NCI-H69 (cell line): Measurements from ENCODE around the gene FXYD5.
A peak's percentile ranks its signal among the peaks of the same experiment; 100 is the strongest.
"Not testable (repeated sequence)": the region's sequence is repeated elsewhere in the genome, so short reads cannot be mapped to it uniquely, and the experiment has no call there.

Source experiments
- DNase-seq: peaks from one replicate; lab custom pipeline; 2025; lab: John Stamatoyannopoulos, UW

The FXYD5 gene

DNA sequence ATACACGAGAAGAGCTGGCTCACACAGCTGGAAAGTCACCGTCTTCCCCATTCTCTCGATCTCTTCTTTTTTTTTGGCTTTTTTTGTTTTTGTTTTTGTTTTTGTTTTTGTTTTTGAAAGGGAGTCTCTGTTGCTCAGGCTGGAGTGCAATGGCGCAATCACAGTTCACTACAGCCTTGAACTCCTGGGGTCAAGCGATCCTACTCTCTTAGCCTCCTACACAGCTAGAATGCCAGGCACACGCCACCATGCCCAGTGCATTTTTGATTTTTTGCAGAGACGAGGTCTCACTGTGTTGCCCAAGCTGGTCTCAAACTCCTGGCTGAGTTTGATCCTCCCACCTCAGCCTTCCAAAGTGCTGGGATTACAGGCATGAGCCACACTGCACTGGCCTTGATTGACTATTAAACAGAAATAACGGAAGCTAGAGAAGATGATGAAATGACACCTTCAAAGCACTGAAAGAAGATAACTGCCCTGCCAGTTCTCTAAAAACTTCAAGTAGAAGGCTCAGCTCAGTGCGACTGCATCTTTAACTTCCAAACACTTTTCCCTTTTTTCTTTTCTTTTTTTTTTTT lies 34.9 kb upstream of the FXYD5 start:
- peak; percentile 21 for DNase-seq

DNA sequence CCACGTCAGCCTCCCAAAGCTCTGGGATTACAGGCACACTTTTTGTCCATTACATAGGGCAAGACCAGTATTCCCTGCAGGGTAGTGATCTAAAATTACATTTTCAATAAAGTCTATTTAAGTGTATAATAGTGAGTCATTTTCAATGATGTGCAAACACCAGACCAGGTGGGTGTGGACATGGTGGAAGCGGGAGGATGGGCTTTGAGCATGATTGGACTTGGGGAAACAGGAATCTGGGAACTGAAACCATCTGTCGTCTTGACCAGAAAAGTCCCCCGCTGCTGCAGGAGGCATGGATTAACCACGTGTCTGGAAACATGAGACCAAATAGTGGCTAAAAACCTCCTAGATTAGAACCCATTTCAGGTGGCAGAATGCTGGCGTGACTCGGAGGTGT lies 34.0 kb upstream of the FXYD5 start:
- DNase-seq, result peak; percentile 99

DNA sequence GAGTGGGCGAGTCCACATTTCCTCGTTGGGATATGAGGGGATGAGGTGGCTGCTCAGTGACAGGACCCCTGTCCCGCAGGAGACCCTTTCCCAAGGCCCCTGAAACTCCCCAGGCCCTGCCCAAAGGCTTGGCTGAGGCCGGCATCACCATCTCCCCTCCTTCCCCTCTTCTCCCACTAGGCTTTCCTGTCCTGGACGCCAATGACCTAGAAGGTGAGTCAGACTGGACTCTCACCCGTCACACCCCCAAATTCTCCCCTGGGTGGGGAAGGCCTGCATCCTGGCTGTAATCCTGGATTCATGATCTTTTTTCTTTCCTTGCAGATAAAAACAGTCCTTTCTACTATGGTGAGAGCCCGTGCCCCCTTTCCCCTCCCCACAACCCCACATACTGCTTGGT lies 33.6 kb upstream of the FXYD5 start:
- DNase-seq, result no peak

DNA sequence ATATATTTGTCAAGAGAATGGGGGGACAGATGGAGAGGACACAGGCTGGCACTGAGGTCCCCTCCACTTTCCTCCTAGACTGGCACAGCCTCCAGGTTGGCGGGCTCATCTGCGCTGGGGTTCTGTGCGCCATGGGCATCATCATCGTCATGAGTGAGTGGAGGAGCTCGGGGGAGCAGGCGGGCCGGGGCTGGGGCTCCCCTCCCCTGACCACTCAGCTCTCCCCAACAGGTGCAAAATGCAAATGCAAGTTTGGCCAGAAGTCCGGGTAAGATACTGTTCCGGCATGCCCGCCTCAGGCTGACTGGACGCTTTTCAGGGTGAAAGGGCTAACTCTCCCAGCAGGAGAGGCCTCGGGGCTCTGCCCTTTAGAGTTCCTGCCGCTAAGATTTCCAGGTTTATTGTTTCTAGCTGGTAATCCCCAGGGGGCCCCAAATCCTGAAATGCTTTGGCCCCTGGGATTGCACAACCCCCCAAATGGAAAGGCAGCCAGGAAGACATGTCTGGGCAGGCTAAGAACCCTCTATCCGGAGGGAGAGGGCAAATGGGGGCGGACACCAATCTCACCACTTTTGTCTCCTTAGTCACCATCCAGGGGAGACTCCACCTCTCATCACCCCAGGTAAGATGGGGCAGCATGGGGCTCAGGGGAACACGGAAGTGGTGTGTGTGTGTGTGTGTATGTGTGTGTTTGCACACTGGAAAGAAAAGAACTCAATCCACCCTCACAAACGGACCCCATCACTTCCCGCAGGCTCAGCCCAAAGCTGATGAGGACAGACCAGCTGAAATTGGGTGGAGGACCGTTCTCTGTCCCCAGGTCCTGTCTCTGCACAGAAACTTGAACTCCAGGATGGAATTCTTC lies 31.6 kb upstream of the FXYD5 start:
- DNase-seq, result peak; percentile 97

DNA sequence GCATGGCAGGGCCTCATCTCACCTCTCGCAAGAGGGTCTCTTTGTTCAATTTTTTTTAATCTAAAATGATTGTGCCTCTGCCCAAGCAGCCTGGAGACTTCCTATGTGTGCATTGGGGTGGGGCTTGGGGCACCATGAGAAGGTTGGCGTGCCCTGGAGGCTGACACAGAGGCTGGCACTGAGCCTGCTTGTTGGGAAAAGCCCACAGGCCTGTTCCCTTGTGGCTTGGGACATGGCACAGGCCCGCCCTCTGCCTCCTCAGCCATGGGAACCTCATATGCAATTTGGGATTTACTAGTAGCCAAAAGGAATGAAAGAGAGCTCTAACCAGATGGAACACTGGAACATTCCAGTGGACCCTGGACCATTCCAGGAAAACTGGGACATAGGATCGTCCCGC lies 31.0 kb upstream of the FXYD5 start:
- DNase-seq, result peak; percentile 81

DNA sequence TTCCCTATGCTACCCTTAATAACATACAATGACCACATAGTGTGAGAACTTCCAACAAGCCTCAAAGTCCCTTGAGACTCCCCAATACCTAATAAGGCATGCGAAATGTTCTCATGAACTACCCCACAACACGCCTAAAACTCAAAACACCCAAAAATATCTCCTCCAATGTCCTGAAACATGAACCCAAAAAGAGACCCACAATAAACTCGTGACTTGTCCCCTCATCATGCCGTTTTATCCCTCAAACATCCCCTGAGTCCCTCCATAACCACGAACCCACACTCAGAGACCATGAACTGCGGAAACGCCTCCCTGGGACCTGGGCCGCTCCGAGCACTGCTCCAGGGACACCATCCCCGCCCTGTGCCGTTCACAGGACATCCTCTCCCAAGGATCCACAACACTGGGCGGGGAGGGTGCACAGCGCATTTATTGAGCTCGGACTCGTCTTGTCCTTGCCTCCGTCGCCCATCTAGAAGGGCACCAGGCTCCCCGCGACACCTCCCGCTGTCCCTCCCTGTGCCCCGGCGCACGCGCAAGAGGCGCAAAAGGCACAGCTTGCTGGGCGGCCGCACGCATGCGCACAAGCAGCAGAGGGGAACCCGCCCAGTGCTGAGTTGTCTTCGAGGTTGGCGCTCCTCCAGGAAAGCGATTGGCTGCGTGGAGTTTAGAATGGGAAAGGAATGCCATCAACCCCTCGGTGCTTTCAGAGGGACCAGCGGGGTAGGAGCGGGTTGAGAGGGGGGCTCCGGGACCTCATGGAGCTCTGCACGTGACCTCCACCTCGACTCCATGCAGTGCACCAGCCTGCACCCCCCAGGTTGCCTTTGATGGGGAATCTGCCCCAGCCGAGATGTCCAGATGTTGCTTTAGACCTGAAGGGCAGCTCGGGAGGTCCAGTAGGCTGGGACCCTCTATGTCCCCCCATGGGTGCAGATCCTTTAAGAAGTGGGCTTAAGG lies 30.2 kb upstream of the FXYD5 start:
- DNase-seq, result peak; percentile 97

DNA sequence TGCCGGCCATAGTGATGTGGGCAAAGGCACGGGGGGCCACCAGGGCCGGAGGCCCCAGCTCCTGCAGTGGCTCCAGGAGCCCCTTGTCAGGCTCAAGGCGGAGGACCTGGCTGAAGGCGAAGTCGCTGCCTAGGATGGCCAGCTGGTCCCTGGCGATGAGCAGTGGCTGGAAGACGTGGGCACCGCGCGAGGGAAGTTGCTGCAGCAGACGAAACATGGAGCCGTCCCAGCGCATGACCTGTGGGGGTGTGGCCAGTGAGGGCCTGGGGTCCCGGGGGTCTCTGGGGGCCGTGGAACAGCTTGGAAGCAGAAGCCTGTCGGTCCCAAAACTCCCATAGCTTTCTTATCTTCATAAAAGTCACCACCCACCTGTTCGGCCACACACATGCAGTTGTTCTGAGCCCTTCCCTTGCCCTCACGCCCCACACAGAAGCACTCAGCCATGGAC lies 29.2 kb upstream of the FXYD5 start:
- no peak for DNase-seq

DNA sequence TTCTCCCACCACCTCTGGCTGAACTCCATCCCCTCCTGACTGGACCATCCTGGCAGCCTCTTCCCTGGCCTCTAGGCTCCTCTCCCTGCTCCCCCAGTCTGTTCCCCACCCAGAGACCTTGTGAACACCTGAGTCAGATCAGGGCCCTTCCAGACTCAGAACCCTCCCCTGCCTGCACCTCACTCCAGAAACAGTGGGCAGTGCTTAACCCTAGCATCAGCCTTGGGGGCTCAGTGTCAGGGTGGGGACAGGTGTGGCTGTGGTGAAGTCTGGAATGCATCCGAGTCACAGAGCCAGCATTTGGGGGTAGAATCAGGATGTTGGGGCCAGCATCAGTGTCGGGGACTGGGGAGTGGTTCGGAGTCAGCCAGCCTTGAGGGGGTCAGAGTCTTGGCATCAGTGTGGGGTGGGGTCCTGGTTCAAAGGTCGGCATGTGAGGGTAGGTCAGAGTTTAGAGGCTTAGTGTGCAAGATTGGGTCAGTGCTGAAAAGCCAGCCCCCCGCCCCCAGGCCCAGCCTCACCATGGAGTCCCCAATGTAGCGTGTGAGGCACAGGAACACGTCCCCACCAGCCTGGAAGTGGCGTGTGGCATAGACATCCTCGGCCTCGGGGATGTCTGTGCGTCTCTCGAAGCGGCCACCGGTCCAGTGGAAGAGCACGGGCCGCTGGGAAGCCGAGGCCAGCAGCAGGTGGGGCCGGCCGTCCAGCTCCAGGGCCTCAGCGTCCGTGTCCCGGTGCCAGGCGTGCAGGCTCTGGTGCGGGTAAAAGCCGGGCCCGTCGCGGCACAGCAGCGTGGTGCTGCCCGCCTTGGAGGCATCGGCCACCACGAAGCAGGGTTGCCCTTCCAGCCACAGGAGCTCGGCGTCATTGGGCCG lies 28.5 kb upstream of the FXYD5 start:
- no peak for DNase-seq

DNA sequence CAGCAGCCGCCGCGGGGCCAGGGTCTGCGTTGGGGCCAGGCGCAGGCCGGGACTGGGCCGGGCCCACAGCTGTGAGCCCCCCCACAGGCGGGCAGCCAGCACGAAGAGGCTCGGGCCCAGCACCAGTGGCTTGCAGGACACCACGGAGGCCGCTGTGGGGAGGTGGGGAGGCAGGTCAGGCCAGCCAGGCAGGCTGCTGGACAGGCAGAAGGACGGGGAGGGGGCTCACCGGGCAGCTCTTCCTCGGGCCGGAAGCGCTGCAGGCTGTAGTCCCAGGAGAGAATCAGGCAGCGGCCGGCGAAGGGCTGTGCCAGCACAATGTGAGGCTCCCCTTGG lies 27.9 kb upstream of the FXYD5 start:
- no peak for DNase-seq

DNA sequence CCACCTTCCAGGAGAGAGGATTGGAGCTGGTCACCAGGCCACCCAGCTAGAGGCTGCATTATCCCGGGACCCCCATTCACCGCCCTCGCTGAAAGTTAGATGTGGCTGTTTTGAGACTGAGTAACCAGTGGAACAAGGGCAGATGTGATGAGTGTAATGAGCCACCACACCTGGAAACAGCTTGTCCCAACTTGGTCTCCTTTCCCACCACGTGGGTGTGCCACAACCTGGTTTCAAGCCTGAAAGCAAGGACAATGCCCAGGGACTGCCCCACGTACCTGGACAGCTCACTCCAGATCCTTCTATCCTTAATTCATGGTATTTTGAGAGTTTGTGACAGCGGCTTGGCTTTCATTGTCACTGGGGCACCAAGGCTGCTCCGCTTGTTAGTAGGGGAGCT lies 26.7 kb upstream of the FXYD5 start:
- no peak for DNase-seq

DNA sequence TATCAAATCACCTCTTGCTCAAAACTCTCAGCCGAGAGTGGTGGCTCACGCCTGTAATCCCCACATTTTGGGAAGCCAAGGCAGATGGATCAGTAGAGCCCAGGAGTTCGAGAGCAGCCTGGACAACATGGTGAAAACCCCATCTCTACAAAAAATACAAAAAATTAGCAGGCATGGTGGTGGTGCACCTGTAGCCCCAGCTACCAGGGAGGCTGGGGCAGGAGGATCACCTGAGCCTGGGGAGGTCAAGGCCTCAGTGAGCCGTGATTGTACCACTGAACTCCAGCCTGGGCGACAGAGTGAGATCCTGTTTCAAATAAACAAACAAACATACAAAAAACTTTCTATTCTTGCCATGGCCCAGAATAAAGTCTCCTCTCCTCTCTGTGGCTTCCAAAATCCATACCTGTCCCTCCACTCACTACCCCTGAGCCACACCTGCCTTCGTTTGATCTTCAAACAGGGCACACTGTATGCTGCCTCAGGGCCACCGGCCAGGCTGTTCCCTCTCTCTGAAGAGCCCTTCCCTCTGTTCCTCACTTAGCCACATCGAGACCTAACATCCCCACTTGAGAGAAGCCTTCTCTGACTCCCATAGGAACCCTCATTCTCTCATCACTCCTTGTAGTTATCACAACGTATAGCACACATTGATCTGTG lies 26.0 kb upstream of the FXYD5 start:
- DNase-seq, result no peak

DNA sequence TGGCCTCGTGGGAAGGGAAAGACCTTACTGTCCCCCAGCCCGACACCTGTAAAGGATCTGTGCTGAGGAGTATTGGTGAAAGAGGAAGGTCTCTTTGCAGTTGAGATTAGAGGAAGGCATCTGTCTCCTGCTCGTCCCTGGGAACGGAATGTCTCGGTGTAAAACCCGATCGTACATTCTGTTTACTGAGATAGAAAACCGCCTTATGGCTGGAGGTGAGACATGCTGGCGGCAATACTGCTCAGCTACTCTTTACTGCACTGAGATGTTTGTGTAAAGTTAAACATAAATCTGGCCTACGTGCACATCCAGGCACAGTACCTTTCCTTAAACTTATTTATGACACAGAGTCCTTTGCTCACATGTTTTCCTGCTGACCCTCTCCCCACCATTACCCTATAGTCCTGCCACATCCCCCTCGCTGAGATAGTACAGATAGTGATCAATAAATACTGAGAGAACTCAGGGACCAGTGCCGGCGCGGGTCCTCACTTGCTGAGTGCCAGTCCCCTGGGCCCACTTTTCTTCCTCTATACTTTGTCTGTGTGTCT lies 24.7 kb upstream of the FXYD5 start:
- DNase-seq, result not testable (repeated sequence)

DNA sequence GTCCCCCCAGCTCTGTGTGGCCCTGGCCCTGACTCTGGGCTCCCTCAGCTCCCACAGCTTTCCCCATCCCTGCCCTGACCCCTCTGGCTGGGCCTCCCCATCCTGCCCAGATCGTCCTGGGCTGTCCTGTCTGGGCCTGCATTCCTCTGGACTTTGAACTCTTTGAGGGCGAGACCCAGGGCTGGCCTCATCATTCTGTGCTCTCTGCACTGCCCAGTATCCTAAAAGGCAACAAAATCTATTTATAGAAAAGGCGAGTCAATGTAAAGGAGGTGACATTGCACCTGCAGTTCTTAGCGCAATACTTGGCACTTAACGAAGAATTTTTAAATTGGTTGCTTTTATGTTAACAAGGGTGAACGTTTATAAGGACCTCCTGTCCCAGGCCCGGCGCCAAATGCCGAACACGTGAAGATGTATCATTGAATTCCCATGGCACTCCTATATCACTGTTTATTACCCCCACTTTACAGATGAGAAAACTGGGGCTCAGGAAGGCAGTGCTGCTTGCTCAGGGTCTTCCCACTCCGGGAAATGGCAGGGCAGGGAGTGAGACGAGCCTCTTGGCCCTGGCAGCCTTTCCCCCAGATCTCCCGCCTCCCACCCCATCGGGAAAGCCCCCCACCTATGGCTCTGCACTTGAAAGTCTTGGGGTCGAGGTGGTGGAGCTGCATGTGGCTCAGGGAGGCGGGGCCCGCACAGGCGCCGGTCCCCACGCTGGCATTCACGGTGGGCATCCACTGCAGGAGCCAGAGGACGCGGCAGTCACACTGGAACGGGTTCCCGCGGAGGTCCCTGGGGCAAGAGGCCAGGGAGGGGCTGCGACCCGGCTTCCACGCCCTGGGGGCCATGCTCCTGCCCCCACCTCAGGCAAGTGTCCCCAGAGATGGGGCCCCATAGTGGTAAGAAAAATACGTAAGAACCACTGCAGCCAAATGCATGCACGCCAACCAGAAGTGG lies 23.5 kb upstream of the FXYD5 start:
- DNase-seq, result no peak

DNA sequence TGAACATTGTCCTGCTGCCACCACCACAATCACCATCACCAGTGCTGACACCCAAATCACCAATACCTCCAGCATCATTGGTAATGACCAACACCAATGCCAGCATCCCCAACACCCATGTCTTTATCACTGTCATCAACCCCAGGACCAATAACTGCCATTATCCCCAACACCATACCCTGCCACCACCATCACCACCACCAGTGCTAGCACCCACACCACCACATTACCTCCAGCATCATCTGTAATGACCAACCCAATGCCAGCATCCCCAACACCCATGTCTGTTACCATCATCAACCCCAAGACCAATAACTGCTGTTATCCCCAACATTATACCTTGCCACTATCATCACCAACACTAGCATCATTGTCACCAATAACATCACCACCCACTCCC lies 22.3 kb upstream of the FXYD5 start:
- no peak for DNase-seq

DNA sequence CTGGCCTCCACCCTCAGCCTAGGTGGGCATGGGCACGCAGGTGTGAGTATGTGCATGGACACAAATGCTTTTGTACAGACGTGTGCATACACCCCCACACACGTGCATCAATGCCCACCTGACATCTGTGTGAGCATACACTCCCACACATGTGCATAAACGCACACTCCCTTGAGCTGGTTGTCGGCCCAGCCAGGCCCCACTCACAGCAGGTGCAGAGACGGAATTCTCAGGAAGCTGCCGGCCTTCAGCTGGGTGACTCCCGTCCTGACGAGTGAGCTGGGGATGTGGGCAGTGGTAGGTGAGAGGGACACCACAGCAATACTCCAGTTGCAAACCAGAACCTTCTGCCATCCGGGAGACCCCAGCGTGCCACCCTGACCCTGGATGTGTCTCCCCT lies 20.7 kb upstream of the FXYD5 start:
- no peak for DNase-seq

DNA sequence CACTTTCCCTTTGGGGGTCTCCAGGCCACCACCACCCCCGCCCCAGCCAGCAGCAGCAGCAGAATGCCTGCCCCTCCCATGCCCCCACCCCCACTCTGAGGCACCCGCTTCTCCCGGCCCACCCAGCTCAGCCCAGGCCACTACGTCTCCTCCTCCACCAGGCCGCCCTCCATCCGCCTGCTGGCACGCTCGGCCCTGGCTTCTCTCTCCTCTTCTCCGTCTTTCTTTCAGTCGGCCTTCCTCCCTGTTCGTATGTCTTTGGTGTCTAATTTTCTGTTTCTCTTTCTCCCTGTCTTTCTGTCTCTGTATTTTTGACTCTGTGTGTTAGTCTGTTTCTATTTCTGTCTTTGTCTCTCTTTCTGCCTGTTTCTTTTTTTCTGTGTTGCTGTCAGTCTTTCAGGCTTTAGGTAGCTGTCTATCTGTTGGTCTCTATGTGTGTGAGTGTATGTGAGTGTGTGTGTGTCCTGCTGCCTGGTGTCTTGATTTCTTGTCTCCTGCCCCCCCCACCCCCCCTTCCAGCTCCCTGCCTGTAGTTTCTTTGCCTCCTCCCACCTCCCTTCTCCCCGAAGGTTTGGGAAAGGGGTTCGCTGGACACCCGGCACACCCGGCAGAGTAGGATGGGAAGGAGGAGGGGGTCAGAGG lies 19.8 kb upstream of the FXYD5 start, which contains the start of gene LGI4:
Gene LGI4 (minus strand): TSS at position 459 of the 642 bp plus-strand sequence. CDS start 379 bp downstream, at position 80.
- no peak for DNase-seq

DNA sequence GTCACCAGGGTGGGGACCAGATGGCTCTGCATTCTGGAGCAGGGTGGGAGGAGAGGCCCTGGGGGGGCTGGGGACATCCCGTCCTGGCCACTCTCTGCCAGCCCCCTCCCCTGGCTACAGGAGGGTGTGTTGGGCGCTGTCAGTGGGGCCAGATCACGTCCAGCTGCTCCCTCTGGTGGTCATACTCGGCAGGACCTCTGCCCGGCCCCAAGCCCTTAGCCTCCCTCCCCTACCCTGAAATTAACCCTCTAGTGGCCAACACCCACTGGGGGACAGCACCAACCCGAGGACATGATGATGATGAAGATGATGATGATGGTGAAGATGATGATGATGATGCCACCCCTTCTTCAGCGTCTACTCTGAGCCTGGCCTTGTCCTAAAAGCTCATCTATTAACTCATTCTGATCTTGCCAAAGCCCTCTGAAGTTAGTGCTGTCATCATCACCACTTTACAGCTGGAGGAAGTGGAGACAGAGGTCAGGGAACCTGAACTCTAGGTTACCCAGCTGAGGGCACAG lies 19.1 kb upstream of the FXYD5 start:
- peak; percentile 84 for DNase-seq

DNA sequence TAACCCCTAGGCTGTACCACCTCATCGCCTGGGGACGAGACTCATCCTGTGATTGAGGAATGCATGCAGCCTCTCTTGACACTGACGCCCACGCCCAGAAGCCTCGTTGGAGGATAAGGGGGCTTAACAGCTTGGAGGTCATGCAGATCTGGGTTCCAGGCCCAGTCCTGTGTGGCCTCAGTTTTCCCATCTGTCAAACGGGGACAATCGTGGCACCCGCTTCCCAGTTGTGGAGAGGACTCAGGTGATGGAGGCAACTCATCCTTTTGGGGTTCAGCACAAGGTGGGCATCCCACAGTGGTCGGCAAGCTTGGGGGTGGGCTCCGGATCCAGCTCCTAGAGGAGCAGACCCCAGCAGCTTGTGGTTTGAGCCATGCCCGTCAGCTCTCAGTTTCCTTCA lies 18.3 kb upstream of the FXYD5 start:
- DNase-seq, result no peak
